Smooth muscle cell (in vitro differentiated cells): ENCODE measurements around the gene ETV1. TPM values are rescaled to one million over a fixed set of nuclear protein-coding genes. Genes with fewer than 3 reads are reported as not detected.

Source experiments
- DNase-seq: peaks from one replicate; lab custom pipeline; 2025; ENCODE audit not compliant: unreplicated experiment; lab: John Stamatoyannopoulos, UW
- H2AFZ ChIP-seq: fragments of 200-600 bp; sonication (generic); 2 replicates; pipeline ENCODE4 v1.6.0; 2016; ENCODE audit warnings: antibody characterized with exemption, low read depth, mild to moderate bottlenecking
- H3F3A ChIP-seq: fragments of 200-600 bp; sonication (generic); 2 replicates; pipeline ENCODE4 v1.6.0; 2017; ENCODE audit warnings: antibody characterized with exemption, low read depth
- H3K27ac ChIP-seq: fragments of 200-600 bp; sonication (generic); 2 replicates; pipeline ENCODE4 v1.5.1; 2016; ENCODE audit warnings: low read depth, mild to moderate bottlenecking
- H3K27me3 ChIP-seq: fragments of 200-600 bp; sonication (generic); 2 replicates; pipeline ENCODE4 v1.6.1; 2016; ENCODE audit warnings: low read depth, mild to moderate bottlenecking
- H3K36me3 ChIP-seq: fragments of 200-600 bp; sonication (generic); 2 replicates; pipeline ENCODE4 v1.5.1; 2016; ENCODE audit warnings: low read depth
- H3K4me1 ChIP-seq: fragments of 200-600 bp; sonication (generic); 2 replicates; pipeline ENCODE4 v1.5.1; 2016; ENCODE audit warnings: low read depth
- H3K4me2 ChIP-seq: fragments of 200-600 bp; sonication (generic); 2 replicates; pipeline ENCODE4 v1.6.0; 2016; ENCODE audit warnings: mild to moderate bottlenecking
- H3K4me3 ChIP-seq: fragments of 200-600 bp; sonication (generic); 2 replicates; pipeline ENCODE4 v1.5.1; 2016; ENCODE audit warnings: mild to moderate bottlenecking
- H3K79me2 ChIP-seq: fragments of 200-600 bp; sonication (generic); 2 replicates; pipeline ENCODE4 v1.6.0; 2016; ENCODE audit warnings: low read depth, mild to moderate bottlenecking
- H3K9ac ChIP-seq: fragments of 200-600 bp; sonication (generic); 2 replicates; pipeline ENCODE4 v1.6.0; 2016; ENCODE audit warnings: low read depth
- H3K9me3 ChIP-seq: fragments of 200-600 bp; sonication (generic); replicated peaks from 2 replicates; pipeline ENCODE4 v1.5.1; 2016; ENCODE audit warnings: low read depth
- H4K20me1 ChIP-seq: fragments of 200-600 bp; sonication (generic); 2 replicates; pipeline ENCODE4 v1.6.0; 2016; ENCODE audit warnings: low read depth
- WGBS: methylation state at CpG from one replicate; pipeline ENCODE4 v1.1.7; 2016; ENCODE audit warnings: low lambda C conversion rate; 5-methylcytosine and 5-hydroxymethylcytosine counted together
- polyA plus RNA-seq: library from polyadenylated mRNA; unstranded; fragments of >200 nt; fragmentation: Nextera tagmentation; extraction: Ambion mirVana; gene quantifications from 2 replicates; pipeline ENCODE4 v1.2.1, GENCODE V29; 2016
- total RNA-seq: library from RNA; depleted of rRNA; stranded (reverse); fragments of >200 nt; gene quantifications from 2 replicates; pipeline ENCODE4 v1.2.3, GENCODE V29; 2014
- TF ChIP-seq, protein P1 (sequence below): fragments of 200-600 bp; sonication (generic); IDR thresholded peaks from 2 replicates; pipeline ENCODE4 v1.5.1; 2017; ENCODE audit warnings: borderline replicate concordance, mild to moderate bottlenecking, antibody characterized with exemption; ENCODE audit not compliant: insufficient read depth, poor library complexity, severe bottlenecking

Gene ETV1
- total and polyA plus RNA-seq, 2 experiments from 2014 or later: 24.3 to 27.8 TPM

- no peaks in the 10 kb centered on the region for H3K9me3 ChIP-seq
- H3K4me3 ChIP-seq: peak overlapping the region; percentile 35
- H3K27me3 ChIP-seq: no peaks in the 10 kb centered on the region
- DNase-seq: no peak
- peak overlapping the region; percentile 96 for H3K4me2 ChIP-seq
- H3K4me1 ChIP-seq: peaks cover 52% of the 10 kb centered on the region
- H3K79me2 ChIP-seq: peaks cover 25% of the 10 kb centered on the region
- TF ChIP-seq, protein P1, sequence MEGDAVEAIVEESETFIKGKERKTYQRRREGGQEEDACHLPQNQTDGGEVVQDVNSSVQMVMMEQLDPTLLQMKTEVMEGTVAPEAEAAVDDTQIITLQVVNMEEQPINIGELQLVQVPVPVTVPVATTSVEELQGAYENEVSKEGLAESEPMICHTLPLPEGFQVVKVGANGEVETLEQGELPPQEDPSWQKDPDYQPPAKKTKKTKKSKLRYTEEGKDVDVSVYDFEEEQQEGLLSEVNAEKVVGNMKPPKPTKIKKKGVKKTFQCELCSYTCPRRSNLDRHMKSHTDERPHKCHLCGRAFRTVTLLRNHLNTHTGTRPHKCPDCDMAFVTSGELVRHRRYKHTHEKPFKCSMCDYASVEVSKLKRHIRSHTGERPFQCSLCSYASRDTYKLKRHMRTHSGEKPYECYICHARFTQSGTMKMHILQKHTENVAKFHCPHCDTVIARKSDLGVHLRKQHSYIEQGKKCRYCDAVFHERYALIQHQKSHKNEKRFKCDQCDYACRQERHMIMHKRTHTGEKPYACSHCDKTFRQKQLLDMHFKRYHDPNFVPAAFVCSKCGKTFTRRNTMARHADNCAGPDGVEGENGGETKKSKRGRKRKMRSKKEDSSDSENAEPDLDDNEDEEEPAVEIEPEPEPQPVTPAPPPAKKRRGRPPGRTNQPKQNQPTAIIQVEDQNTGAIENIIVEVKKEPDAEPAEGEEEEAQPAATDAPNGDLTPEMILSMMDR: no peak
- H3K27ac ChIP-seq: peak overlapping the region; percentile 91
- no peak overlapping the region for H2AFZ ChIP-seq
- H3K36me3 ChIP-seq: no peaks in the 10 kb centered on the region
- no peaks in the 10 kb centered on the region for H4K20me1 ChIP-seq
- peaks cover 4% of the 10 kb centered on the region for H3F3A ChIP-seq
- peak overlapping the region; percentile 65 for H3K9ac ChIP-seq
- WGBS: 37% methylated on average over 5 of the region's 5 CpGs
These were observed 9.6 kb downstream of the ETV1 start for GRCh38 chr7:13979671-13980435.

DNA sequence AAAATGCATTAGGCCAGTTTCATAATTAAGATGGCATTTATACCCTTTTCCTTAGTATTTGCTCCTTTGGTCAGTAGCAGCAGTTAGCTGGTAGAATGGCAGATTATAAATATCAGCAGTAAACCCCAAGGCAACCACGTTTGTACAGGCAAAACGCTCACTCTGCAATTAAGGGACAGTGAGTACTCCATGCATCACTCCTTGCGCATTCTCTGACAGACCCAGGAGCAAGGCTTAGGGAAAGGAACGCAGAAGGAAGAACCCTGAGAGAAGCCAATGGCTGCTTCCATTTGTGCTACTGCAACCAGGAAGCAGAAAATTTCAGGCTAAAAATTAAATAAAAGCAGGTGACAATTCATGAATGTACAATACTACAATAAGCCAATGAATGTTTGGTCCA lies 12.9 kb downstream of the ETV1 start:
- H2AFZ ChIP-seq: no peak overlapping the region

DNA sequence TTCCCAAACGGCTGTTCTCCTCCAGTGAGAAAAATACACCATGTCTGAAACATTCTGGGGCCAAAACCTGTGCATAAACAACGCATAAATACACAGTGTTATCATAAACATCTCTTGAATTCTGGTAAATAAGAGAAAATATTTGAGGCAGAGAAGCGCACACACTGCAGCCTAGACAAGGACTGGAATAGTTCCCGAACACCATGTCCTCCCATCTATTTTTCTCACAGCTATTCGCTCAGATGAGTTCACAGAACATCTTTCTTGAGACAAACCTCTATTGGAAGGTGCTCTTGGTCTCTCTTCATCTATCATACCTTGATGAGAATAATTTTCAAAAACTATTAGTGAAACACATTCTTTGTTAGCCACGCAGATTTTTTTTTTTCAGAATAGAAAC lies 24.4 kb downstream of the ETV1 start:
- 88% methylated on average over 6 of the region's 6 CpGs for WGBS

More for the DNA sequence above, 12.9 kb downstream of the ETV1 start:
- Histone ChIP-seq H3K27me3 (no peaks in the 10 kb centered on the region), H3K9ac (no peak overlapping the region), H3K36me3 (no peaks in the 10 kb centered on the region), H3K4me1 (peaks cover 24% of the 10 kb centered on the region), H4K20me1 (no peaks in the 10 kb centered on the region), H3K4me3 (no peak overlapping the region), H3K4me2 (no peak overlapping the region), H3K9me3 (no peaks in the 10 kb centered on the region), H3K79me2 (peaks cover 10% of the 10 kb centered on the region), H3K27ac (no peak overlapping the region), H3F3A (peaks cover 4% of the 10 kb centered on the region)
- DNase-seq: no peak
- TF ChIP-seq, protein P1: no peak
- WGBS: 78% methylated on average over 4 of the region's 4 CpGs

More for the DNA sequence above, 24.4 kb downstream of the ETV1 start:
- H3K79me2 ChIP-seq: no peaks in the 10 kb centered on the region
- no peaks in the 10 kb centered on the region for H3K4me1 ChIP-seq
- no peaks in the 10 kb centered on the region for H3K27me3 ChIP-seq
- H3K36me3 ChIP-seq: no peaks in the 10 kb centered on the region
- H3K4me3 ChIP-seq: no peak overlapping the region
- TF ChIP-seq, protein P1: no peak
- no peaks in the 10 kb centered on the region for H4K20me1 ChIP-seq
- no peak overlapping the region for H3K27ac ChIP-seq
- H3K9ac ChIP-seq: no peak overlapping the region
- DNase-seq: no peak
- no peak overlapping the region for H3K4me2 ChIP-seq
- no peak overlapping the region for H2AFZ ChIP-seq
- H3F3A ChIP-seq: no peaks in the 10 kb centered on the region
- H3K9me3 ChIP-seq: no peaks in the 10 kb centered on the region
